Right atrium auricular region (tissue), 2 donors: ENCODE measurements around the gene ENOSF1. TPM values are rescaled to one million over a fixed set of nuclear protein-coding genes. Genes with fewer than 3 reads are reported as not detected.

Experiments used
- DNase-seq: peaks from one replicate; pipeline ENCODE4 v3.0.0-alpha.2; 2019; ENCODE audit warnings: low spot score
- H3K27ac ChIP-seq, 2 donors: fragments of 200-600 bp; sonication (generic); 1 replicate in 1 of 2; 2 replicates in 1 of 2; pipeline ENCODE4 v1.5.1; 2016 to 2019
- H3K27me3 ChIP-seq, 2 donors: fragments of 200-600 bp; sonication (generic); one replicate each; pipeline versions ENCODE4 v1.5.1 to v1.6.0; 2017 to 2019
- H3K36me3 ChIP-seq: fragments of 200-600 bp; sonication (generic); one replicate; pipeline ENCODE4 v1.5.1; 2016
- H3K4me1 ChIP-seq, 2 donors: fragments of 200-600 bp; sonication (generic); one replicate each; pipeline versions ENCODE4 v1.5.1 to v1.6.0; 2017 to 2019
- H3K4me3 ChIP-seq, 2 donors: fragments of 200-600 bp; sonication (generic); 1 replicate in 1 of 2; 2 replicates in 1 of 2; pipeline ENCODE4 v1.5.1; 2017 to 2019; ENCODE audit warnings: mild to moderate bottlenecking in 1 of 2, moderate library complexity in 1 of 2
- H3K9me3 ChIP-seq, 2 donors: fragments of 200-600 bp; sonication (generic); one replicate each; pipeline ENCODE4 v1.5.1; 2019
- CTCF ChIP-seq, 2 donors: fragments of 200-600 bp; sonication (generic); IDR thresholded peaks; one replicate each; pipeline ENCODE4 v1.5.1; 2019; ENCODE audit warnings: antibody characterized with exemption in 2 of 2
- total RNA-seq, 2 donors: library from RNA; depleted of rRNA; stranded (reverse); fragments of >200 nt; gene quantifications; one replicate each; pipeline ENCODE4 v1.1.0, GENCODE V29; 2016

ENOSF1 gene
- total RNA-seq, 2 donors from 2014 or later = 13.7 to 24.4 TPM

- H3K27me3 ChIP-seq = no peaks in the 10 kb centered on the region
- H3K27ac ChIP-seq = no peak overlapping the region
- H3K36me3 ChIP-seq = peaks cover 8% of the 10 kb centered on the region
- TF ChIP-seq CTCF (IDR thresholded peaks at IDR 0.05) = no peak
- H3K9me3 ChIP-seq = no peaks in the 10 kb centered on the region
- no peaks in the 10 kb centered on the region for H3K4me1 ChIP-seq
- DNase-seq = no peak
- H3K4me3 ChIP-seq = no peak overlapping the region
Measured at GRCh38 chr18:725646-726045, 13.2 kb upstream of the ENOSF1 start.

GRCh38 chr18:723541-724080 is 11.2 kb upstream of the ENOSF1 start:
- Histone ChIP-seq H3K27me3 (no peaks in the 10 kb centered on the region), H3K4me1 (no peaks in the 10 kb centered on the region), H3K27ac (no peak overlapping the region), H3K4me3 (no peak overlapping the region), H3K36me3 (peaks cover 7% of the 10 kb centered on the region), H3K9me3 (no peaks in the 10 kb centered on the region)
- no peak for DNase-seq
- no peak for TF ChIP-seq CTCF (IDR thresholded peaks at IDR 0.05)

DNA sequence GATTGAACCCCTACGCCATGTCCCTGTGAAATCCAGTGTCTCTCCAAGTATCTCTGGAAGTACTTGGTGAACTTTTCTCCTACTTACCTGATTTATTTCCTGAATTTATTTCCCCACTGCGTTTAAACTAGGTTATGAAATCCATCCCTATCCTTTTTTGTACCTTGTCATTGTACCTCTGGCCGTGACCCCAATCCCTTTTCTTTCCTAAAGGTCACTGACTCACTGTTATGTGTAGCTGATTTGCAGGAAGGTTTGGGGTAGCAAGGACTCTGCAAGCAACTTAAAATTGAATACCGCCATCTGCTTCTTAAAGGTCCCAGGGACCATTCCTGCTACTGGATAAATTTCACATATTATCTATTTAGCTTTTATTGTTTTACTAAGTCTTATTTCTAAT is 4.6 kb upstream of the ENOSF1 start:
- no peak overlapping the region for H3K4me3 ChIP-seq
- TF ChIP-seq CTCF (IDR thresholded peaks at IDR 0.05) = no peak
- peaks cover 0 to 8% of the 10 kb centered on the region in 2 donors for H3K9me3 ChIP-seq
- H3K36me3 ChIP-seq = no peaks in the 10 kb centered on the region
- no peak for DNase-seq
- no peak overlapping the region for H3K27ac ChIP-seq
- H3K27me3 ChIP-seq = no peaks in the 10 kb centered on the region
- H3K4me1 ChIP-seq = no peaks in the 10 kb centered on the region

DNA sequence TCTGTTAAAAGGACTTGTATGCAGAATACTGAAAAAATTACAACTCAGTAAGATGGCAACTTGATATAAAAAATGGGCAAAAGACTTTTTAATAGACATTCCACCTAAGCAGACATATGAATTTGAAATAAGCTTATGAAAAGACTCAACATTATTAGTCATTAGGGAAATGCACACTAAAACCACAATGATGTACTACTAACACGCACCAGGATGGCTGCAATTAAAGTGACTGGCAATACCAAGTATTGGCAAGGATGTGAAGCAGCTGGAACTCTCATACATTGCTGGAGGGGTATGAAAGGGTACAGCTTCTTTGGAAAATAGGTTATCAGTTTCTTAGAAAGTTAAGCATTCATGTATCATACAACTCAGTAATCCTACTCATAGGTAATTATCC is 3.2 kb upstream of the ENOSF1 start:
- no peak for TF ChIP-seq CTCF (IDR thresholded peaks at IDR 0.05)

DNA sequence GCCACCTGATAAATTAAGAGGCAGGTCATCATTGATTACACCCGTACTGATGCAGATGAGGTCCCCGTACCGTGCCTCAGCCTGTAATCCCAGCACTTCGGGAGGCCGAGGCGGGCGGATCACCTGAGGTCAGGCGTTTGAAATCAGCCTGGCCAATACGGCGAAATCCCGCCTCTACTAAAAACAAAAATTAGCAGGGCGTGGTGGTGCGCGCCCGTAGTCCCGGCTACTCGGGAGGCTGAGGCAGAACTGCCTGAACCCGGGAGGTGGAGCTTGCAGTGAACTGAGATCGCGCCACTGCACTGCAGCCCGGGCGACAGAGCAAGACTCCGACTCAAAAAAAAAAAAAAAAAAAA is 683 bp upstream of the ENOSF1 start:
- H3K4me3 ChIP-seq = peak overlapping the region in 1 of 2 donors; percentile 71
- DNase-seq = peak; percentile 57
- H3K36me3 ChIP-seq = no peaks in the 10 kb centered on the region
- no peaks in the 10 kb centered on the region for H3K27me3 ChIP-seq
- peak overlapping the region; percentile 82 to 85 for H3K27ac ChIP-seq
- peaks cover 0 to 19% of the 10 kb centered on the region in 2 donors for H3K4me1 ChIP-seq
- TF ChIP-seq CTCF (IDR thresholded peaks at IDR 0.05) = no peak
- peaks cover 0 to 8% of the 10 kb centered on the region in 2 donors for H3K9me3 ChIP-seq

More for the DNA sequence above, 3.2 kb upstream of the ENOSF1 start:
- H3K4me1 ChIP-seq = peaks cover 0 to 9% of the 10 kb centered on the region in 2 donors
- no peaks in the 10 kb centered on the region for H3K27me3 ChIP-seq
- no peak overlapping the region for H3K27ac ChIP-seq
- no peaks in the 10 kb centered on the region for H3K36me3 ChIP-seq
- no peak overlapping the region for H3K4me3 ChIP-seq
- peaks cover 0 to 8% of the 10 kb centered on the region in 2 donors for H3K9me3 ChIP-seq
- no peak for DNase-seq
